ENCODE measurements around the gene CHKB.

DNA sequence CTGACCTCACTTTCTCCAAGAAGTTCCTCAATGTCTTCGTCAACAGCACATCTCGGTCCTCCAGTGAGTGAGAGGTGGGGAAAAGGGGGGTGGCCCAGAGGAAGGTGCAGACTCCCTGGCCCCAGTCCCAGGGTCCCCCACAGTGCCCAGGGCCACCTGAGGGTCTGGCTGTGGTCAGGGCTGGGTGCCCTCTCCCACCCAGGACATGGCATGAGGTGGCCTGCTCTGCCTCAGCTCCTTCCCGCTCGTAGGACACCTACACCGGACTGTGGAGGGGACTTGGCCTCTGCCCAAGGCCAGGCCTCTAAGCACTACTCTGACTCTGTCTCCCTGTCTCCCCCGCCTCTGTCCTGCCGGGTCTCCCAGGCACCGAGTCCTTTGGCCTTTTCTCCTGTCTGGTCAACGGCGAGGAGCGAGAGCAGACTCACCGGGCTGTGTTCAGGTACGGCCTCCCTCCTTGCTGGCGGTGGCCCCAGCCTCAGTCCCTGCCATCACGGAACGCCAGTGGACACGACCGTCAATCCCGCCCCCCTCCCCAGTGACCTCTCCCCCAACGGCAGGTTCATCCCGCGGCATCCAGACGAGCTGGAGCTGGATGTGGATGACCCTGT, 22.5 kb upstream of the CHKB start:
- TF ChIP-seq POLR2AphosphoS5 (IDR thresholded peaks at IDR 0.05; ENCODE audit: borderline replicate concordance, low read depth, low read length) (no peak), EZH2 (IDR thresholded peaks at IDR 0.05) (no peak), FOXP2 (optimal IDR thresholded peaks at IDR 0.05; ENCODE audit: control extremely low read depth, extremely low read length, insufficient read depth) (no peak)

All from SK-N-MC (cell line).